Loucy (cell line): ENCODE measurements around the gene RAI1.

Experiments
- H2AFZ ChIP-seq: fragments of 200-600 bp; sonication (generic); 2 replicates; pipeline ENCODE4 v1.6.0; 2016; ENCODE audit warnings: antibody characterized with exemption, mild to moderate bottlenecking, low read length, moderate library complexity
- H3F3A ChIP-seq: fragments of 200-600 bp; 2 replicates; pipeline ENCODE4 v1.6.0; 2016; ENCODE audit warnings: antibody characterized with exemption, low read depth, mild to moderate bottlenecking
- H3K27me3 ChIP-seq: fragments of 200-600 bp; sonication (generic); 2 replicates; pipeline ENCODE4 v1.6.1; 2014; ENCODE audit warnings: low read length, mild to moderate bottlenecking; ENCODE audit not compliant: insufficient read depth, poor library complexity, severe bottlenecking
- H3K36me3 ChIP-seq: fragments of 200-600 bp; sonication (generic); 2 replicates; pipeline ENCODE4 v1.6.1; 2016; ENCODE audit warnings: low read length; ENCODE audit not compliant: insufficient read depth
- H3K4me1 ChIP-seq: fragments of 200-600 bp; sonication (generic); 2 replicates; pipeline ENCODE4 v1.5.1; 2014; ENCODE audit warnings: low read length, mild to moderate bottlenecking; ENCODE audit not compliant: insufficient read depth, poor library complexity, severe bottlenecking
- H3K4me2 ChIP-seq: fragments of 200-600 bp; sonication (generic); 2 replicates; pipeline ENCODE4 v1.6.0; 2014; ENCODE audit warnings: antibody characterized with exemption, low read length, low read depth, mild to moderate bottlenecking; ENCODE audit not compliant: poor library complexity, severe bottlenecking
- H3K4me3 ChIP-seq: fragments of 200-600 bp; sonication (generic); 2 replicates; pipeline ENCODE4 v1.5.1; 2014; ENCODE audit warnings: low read length, mild to moderate bottlenecking, mixed read lengths; ENCODE audit not compliant: poor library complexity, severe bottlenecking
- H3K79me2 ChIP-seq: fragments of 200-600 bp; sonication (generic); 2 replicates; pipeline ENCODE4 v1.6.1; 2014; ENCODE audit warnings: low read length; ENCODE audit not compliant: insufficient read depth
- H3K9ac ChIP-seq: fragments of 200-600 bp; sonication (generic); 2 replicates; pipeline ENCODE4 v1.6.0; 2014; ENCODE audit warnings: mild to moderate bottlenecking, low read depth, low read length, moderate library complexity; ENCODE audit not compliant: poor library complexity, severe bottlenecking
- H3K9me2 ChIP-seq: fragments of 200-600 bp; sonication (generic); replicated peaks from 2 replicates; pipeline ENCODE4 v1.6.1; 2016; ENCODE audit warnings: low read depth, low read length, mixed read lengths
- H3K9me3 ChIP-seq: fragments of 200-600 bp; sonication (generic); 2 replicates; pipeline ENCODE4 v1.6.1; 2014; ENCODE audit warnings: mild to moderate bottlenecking, antibody characterized with exemption, low read length, low read depth; ENCODE audit not compliant: insufficient read depth
- H4K20me1 ChIP-seq: fragments of 200-600 bp; sonication (generic); 2 replicates; pipeline ENCODE4 v1.6.0; 2014; ENCODE audit warnings: antibody characterized with exemption, low read length, mild to moderate bottlenecking; ENCODE audit not compliant: insufficient read depth, poor library complexity, severe bottlenecking
- EZH2phosphoT487 ChIP-seq: fragments of 200-600 bp; IDR thresholded peaks from 2 replicates; pipeline ENCODE4 v1.6.1; 2018; ENCODE audit warnings: antibody characterized with exemption, mild to moderate bottlenecking, moderate library complexity, borderline replicate concordance
- TF ChIP-seq, protein P1 (sequence below): fragments of 200-600 bp; sonication (generic); conservative IDR thresholded peaks from 2 replicates; pipeline ENCODE4 v1.5.1; 2014; ENCODE audit warnings: mild to moderate bottlenecking, antibody characterized with exemption, low read length

Gene RAI1

DNA sequence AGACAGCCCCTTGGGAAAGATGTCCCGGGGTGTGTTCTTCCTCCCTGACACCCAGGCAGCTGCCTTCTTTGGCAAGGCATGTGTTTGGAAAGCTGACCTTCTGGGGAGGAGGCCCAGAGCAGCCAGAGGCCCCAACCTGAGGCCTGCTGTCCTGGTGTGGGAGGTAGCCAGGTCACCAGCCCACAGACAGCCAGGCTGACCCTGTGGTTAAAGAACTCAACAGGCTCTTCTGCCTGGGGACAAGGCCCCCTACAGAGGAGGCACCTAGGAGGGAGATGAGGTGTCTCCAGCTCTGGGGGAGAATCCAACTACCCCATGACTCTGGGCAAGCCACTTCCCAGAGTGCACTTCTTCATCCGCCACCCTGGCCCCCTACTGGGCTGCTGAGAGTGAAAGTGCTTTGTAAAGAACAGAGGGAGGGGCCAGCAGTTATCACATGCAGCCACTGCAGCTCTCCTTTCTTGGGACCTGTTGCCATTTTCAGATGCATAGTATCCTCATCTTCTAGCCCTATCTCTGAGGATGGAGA, 168.7 kb downstream of the RAI1 start:
- Histone ChIP-seq H3K9ac (peak overlapping the region; percentile 54), H3K4me1 (peaks cover 21% of the 10 kb centered on the region), H3F3A (no peaks in the 10 kb centered on the region), H3K79me2 (no peaks in the 10 kb centered on the region), H3K9me2 (no peaks in the 10 kb centered on the region), H3K4me2 (peak overlapping the region; percentile 36), H2AFZ (peak overlapping the region; percentile 12; the same call in 1 of the 2 replicates), H3K27me3 (no peaks in the 10 kb centered on the region), H4K20me1 (no peaks in the 10 kb centered on the region), H3K4me3 (no peak overlapping the region), H3K36me3 (no peaks in the 10 kb centered on the region), H3K9me3 (no peaks in the 10 kb centered on the region)
- TF ChIP-seq EZH2phosphoT487: no peak
- TF ChIP-seq, protein P1, sequence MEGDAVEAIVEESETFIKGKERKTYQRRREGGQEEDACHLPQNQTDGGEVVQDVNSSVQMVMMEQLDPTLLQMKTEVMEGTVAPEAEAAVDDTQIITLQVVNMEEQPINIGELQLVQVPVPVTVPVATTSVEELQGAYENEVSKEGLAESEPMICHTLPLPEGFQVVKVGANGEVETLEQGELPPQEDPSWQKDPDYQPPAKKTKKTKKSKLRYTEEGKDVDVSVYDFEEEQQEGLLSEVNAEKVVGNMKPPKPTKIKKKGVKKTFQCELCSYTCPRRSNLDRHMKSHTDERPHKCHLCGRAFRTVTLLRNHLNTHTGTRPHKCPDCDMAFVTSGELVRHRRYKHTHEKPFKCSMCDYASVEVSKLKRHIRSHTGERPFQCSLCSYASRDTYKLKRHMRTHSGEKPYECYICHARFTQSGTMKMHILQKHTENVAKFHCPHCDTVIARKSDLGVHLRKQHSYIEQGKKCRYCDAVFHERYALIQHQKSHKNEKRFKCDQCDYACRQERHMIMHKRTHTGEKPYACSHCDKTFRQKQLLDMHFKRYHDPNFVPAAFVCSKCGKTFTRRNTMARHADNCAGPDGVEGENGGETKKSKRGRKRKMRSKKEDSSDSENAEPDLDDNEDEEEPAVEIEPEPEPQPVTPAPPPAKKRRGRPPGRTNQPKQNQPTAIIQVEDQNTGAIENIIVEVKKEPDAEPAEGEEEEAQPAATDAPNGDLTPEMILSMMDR: peak; percentile 53

DNA sequence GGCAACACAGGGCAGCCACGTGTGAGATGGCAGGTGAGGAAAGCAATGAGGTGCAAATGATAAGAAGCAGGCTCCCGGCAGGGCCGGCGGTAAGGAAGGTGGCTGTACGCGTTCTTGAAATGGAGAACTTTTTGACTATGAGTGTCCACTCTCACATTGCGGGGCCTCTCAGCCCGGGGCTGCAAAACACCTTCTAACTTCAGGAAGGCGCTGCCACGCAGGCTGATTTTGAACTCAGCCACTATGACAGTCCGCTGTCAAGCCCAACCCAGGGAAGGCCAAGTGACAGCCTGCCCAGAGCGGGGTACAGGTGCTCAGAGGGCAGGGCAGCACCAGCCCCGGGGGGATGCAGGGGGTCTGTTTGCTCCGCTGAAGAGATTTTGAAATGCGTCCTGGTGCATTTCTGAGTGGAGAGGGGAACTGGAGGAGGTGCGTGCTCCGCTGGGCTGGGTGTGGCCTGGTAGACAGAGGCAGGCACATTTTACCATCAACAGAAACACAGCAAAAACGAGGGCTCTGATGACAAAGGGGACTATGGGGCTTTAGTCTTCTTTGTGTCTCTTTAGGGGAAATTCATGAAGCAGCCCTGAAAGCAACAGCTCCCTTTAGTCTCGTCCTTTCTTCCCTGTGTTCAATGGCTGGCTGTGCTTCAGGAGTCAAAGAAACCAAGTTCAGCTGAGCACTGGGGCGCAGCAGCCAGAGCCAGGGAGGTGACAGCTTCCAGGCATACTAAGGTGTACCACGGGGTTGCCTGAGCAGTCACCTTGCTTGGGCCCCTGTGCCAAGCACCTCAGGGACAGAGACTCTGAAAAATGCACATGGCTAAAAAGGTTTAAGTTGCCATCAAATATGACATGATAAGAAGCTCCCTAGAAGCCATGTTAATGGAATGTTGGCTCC, 170.1 kb downstream of the RAI1 start:
- Histone ChIP-seq H3K9me2 (no peaks in the 10 kb centered on the region), H3K79me2 (no peaks in the 10 kb centered on the region), H3K4me3 (no peak overlapping the region), H3K27me3 (no peaks in the 10 kb centered on the region), H3K4me2 (no peak overlapping the region), H3K36me3 (no peaks in the 10 kb centered on the region), H2AFZ (no peak overlapping the region), H3F3A (no peaks in the 10 kb centered on the region), H3K9me3 (no peaks in the 10 kb centered on the region), H3K9ac (peak overlapping the region; percentile 42), H3K4me1 (peaks cover 21% of the 10 kb centered on the region), H4K20me1 (no peaks in the 10 kb centered on the region)
- TF ChIP-seq, protein P1: no peak
- TF ChIP-seq EZH2phosphoT487: no peak

DNA sequence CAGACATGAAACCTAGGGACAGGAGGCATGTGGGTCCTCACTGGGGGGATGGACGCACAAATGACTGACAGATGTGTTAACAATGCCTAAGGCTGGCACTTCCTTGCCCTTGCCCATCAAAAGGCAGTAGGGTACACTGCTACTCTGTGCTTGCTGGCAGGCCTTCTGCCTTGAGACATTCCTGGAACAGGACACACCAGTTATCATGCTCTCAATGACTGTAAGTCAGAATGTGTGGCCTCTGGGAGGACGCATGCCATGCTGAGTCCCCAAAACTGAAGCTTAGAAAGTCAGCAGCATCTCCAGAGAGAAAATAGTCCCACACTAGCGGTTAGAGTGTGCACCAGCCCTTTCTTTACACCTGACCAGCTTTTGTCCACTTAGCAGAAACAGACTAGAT, 171.7 kb downstream of the RAI1 start:
- H2AFZ ChIP-seq: no peak overlapping the region
- no peaks in the 10 kb centered on the region for H3F3A ChIP-seq
- TF ChIP-seq, protein P1: no peak
- TF ChIP-seq EZH2phosphoT487: no peak
- no peaks in the 10 kb centered on the region for H3K27me3 ChIP-seq
- H3K9me2 ChIP-seq: no peaks in the 10 kb centered on the region
- no peak overlapping the region for H3K4me3 ChIP-seq
- no peaks in the 10 kb centered on the region for H3K9me3 ChIP-seq
- H3K36me3 ChIP-seq: no peaks in the 10 kb centered on the region
- H3K9ac ChIP-seq: no peak overlapping the region
- peaks cover 21% of the 10 kb centered on the region for H3K4me1 ChIP-seq
- H4K20me1 ChIP-seq: no peaks in the 10 kb centered on the region
- no peak overlapping the region for H3K4me2 ChIP-seq
- H3K79me2 ChIP-seq: no peaks in the 10 kb centered on the region
